HCT116 (cell line): ENCODE measurements around the gene BLOC1S5. TPM values are rescaled to one million over a fixed set of nuclear protein-coding genes. Genes with fewer than 3 reads are reported as not detected.

Source experiments
- ATAC-seq: fragments of 200-7000 bp; cut with Tn5 transposase; 2 replicates; pipeline ENCODE4 v1.9.1; 2020; ENCODE audit warnings: mild to moderate bottlenecking, moderate library complexity
- BruUV-seq: library from RNA; stranded (reverse); fragments of 400-500 nt; replicated peaks from 2 replicates; lab custom pipeline; 2021; lab: Mats Ljungman, UMichigan
- CTCF ChIA-PET: fragments of 300-600 bp; sonication (Branson Sonifier 250); formaldehyde crosslinking; loops from one replicate; lab custom pipeline; 2021; ENCODE audit warnings: antibody characterized with exemption; lab: Charles Lee
- POLR2A ChIA-PET: fragments of 300-600, 350-600 bp; sonication (Branson Sonifier 250); formaldehyde crosslinking; loops from one replicate; lab custom pipeline; 2021; ENCODE audit warnings: antibody characterized with exemption; lab: Charles Lee
- RAD21 ChIA-PET, 2 experiments: fragments of 300-600 bp; sonication (Branson Sonifier 250); formaldehyde crosslinking; loops; one replicate each; lab custom pipeline; 2023; ENCODE audit warnings: low total read pairs in 2 of 2; ENCODE audit not compliant: uncharacterized antibody in 2 of 2, unreplicated experiment in 2 of 2, low non-redundant PET in 1 of 2; lab: Charles Lee
- DNase-seq: peaks from one replicate; pipeline ENCODE4 v3.0.0-alpha.2; 2010; ENCODE audit warnings: low read depth, low spot score
- H2AFZ ChIP-seq: fragments of 200-600 bp; shearing (Covaris generic), sonication (generic); 2 replicates; pipeline ENCODE4 v1.6.1; 2017; ENCODE audit warnings: low read depth, mixed run types, mixed read lengths, antibody characterized with exemption, low read length; ENCODE audit not compliant: poor library complexity, severe bottlenecking
- H3K27ac ChIP-seq: 2 replicates; pipeline ENCODE4 v1.5.1; 2012; ENCODE audit warnings: low read depth, low read length
- H3K27me3 ChIP-seq: fragments of 200-600 bp; sonication (generic); 2 replicates; pipeline ENCODE4 v1.6.1; 2016; ENCODE audit warnings: mixed run types, low read length, mixed read lengths; ENCODE audit not compliant: insufficient read depth
- H3K36me3 ChIP-seq, 2 experiments: fragments of 200-500 bp in 1 of 2; fragments of 200-600 bp in 1 of 2; sonication (Bioruptor generic) in 1 of 2; sonication (generic) in 1 of 2; 2 replicates each; pipeline versions ENCODE4 v1.5.1 to v1.6.1; 2014 to 2016; ENCODE audit warnings: low read length in 2 of 2, inconsistent platforms in 1 of 2, mixed read lengths in 1 of 2, mixed run types in 1 of 2; ENCODE audit not compliant: insufficient read depth in 2 of 2, control insufficient read depth in 1 of 2
- H3K4me1 ChIP-seq, 2 experiments: fragments of 200-600 bp in 1 of 2; sonication (generic) in 1 of 2; 2 replicates each; pipeline versions ENCODE4 v1.5.1 to v1.6.1; 2012 to 2017; ENCODE audit warnings: low read length in 2 of 2, inconsistent platforms in 1 of 2, mild to moderate bottlenecking in 1 of 2, mixed read lengths in 1 of 2, mixed run types in 1 of 2, moderate library complexity in 1 of 2; ENCODE audit not compliant: insufficient read depth in 2 of 2, control insufficient read depth in 1 of 2
- H3K4me2 ChIP-seq: fragments of 200-600 bp; sonication (generic); 2 replicates; pipeline ENCODE4 v1.6.1; 2017; ENCODE audit warnings: mixed run types, low read length, mixed read lengths
- H3K4me3 ChIP-seq, 2 experiments: fragments of 200-600 bp in 1 of 2; sonication (generic) in 1 of 2; replicated peaks in 1 of 2; 2 replicates each; pipeline ENCODE4 v1.5.1; 2011 to 2016; ENCODE audit warnings: low read length in 2 of 2, control low read depth in 1 of 2, low read depth in 1 of 2, mild to moderate bottlenecking in 1 of 2, mixed read lengths in 1 of 2, mixed run types in 1 of 2
- H3K79me2 ChIP-seq: fragments of 200-600 bp; sonication (generic); 2 replicates; pipeline ENCODE4 v1.6.1; 2017; ENCODE audit warnings: mild to moderate bottlenecking, mixed run types, low read length, moderate library complexity, mixed read lengths; ENCODE audit not compliant: insufficient read depth
- H3K9ac ChIP-seq: fragments of 200-600 bp; sonication (generic); 2 replicates; pipeline ENCODE4 v1.6.1; 2016; ENCODE audit warnings: low read length, mixed read lengths
- H3K9me2 ChIP-seq: fragments of 200-600 bp; sonication (generic), shearing (Covaris generic); 2 replicates; pipeline ENCODE4 v1.6.1; 2017; ENCODE audit warnings: mixed run types, mild to moderate bottlenecking, moderate library complexity; ENCODE audit not compliant: insufficient read depth
- H3K9me3 ChIP-seq, 2 experiments: fragments of 200-500 bp in 1 of 2; fragments of 200-600 bp in 1 of 2; sonication (Bioruptor generic) in 1 of 2; sonication (generic) in 1 of 2; 2 replicates each; pipeline ENCODE4 v1.6.1; 2014 to 2017; ENCODE audit warnings: low read length in 2 of 2, mixed read lengths in 2 of 2, inconsistent platforms in 1 of 2, low read depth in 1 of 2, mild to moderate bottlenecking in 1 of 2, mixed run types in 1 of 2, moderate library complexity in 1 of 2; ENCODE audit not compliant: control insufficient read depth in 1 of 2, insufficient read depth in 1 of 2
- H4K20me1 ChIP-seq: fragments of 200-600 bp; sonication (generic), shearing (Covaris generic); 2 replicates; pipeline ENCODE4 v1.6.1; 2017; ENCODE audit warnings: mixed run types, mild to moderate bottlenecking, moderate library complexity; ENCODE audit not compliant: insufficient read depth
- CEBPB ChIP-seq: IDR thresholded peaks from 2 replicates; pipeline ENCODE4 v1.6.1; 2012; ENCODE audit warnings: low read depth
- EGR1 ChIP-seq: IDR thresholded peaks from 2 replicates; pipeline ENCODE4 v1.6.1; 2012; ENCODE audit warnings: low read depth
- EZH2 ChIP-seq: fragments of 200-600 bp; sonication (generic); IDR thresholded peaks from 2 replicates; pipeline ENCODE4 v1.6.1; 2017; ENCODE audit warnings: antibody characterized with exemption, mixed run types
- EZH2phosphoT487 ChIP-seq: fragments of 200-600 bp; IDR thresholded peaks from 2 replicates; pipeline ENCODE4 v1.6.1; 2018; ENCODE audit warnings: antibody characterized with exemption, borderline replicate concordance
- FOSL1 ChIP-seq: IDR thresholded peaks from 2 replicates; pipeline ENCODE4 v1.6.1; 2012; ENCODE audit warnings: low read depth
- JUND ChIP-seq: IDR thresholded peaks from 2 replicates; pipeline ENCODE4 v1.6.1; 2012
- POLR2A ChIP-seq: IDR thresholded peaks from 2 replicates; pipeline ENCODE4 v1.7.0; 2011; ENCODE audit warnings: borderline replicate concordance; ENCODE audit not compliant: insufficient read depth, insufficient read length; ENCODE audit errors: extremely low read depth
- RAD21 ChIP-seq: IDR thresholded peaks from 2 replicates; pipeline ENCODE4 v1.6.1; 2012; ENCODE audit warnings: low read depth, mild to moderate bottlenecking
- SP1 ChIP-seq: IDR thresholded peaks from 2 replicates; pipeline ENCODE4 v1.6.1; 2012; ENCODE audit warnings: low read depth
- SRF ChIP-seq: IDR thresholded peaks from 2 replicates; pipeline ENCODE4 v1.6.1; 2012; ENCODE audit warnings: low read depth
- TCF7L2 ChIP-seq: IDR thresholded peaks from 2 replicates; pipeline ENCODE4 v1.7.0; 2011; ENCODE audit warnings: borderline replicate concordance, inconsistent platforms; ENCODE audit not compliant: insufficient read depth, insufficient read length; ENCODE audit errors: extremely low read depth
- YY1 ChIP-seq: IDR thresholded peaks from 2 replicates; pipeline ENCODE4 v1.6.1; 2011; ENCODE audit warnings: low read length, low read depth, moderate library complexity, mild to moderate bottlenecking; ENCODE audit not compliant: insufficient replicate concordance; ENCODE audit errors: extremely low read depth
- ZFX ChIP-seq: fragments of 450-650 bp; IDR thresholded peaks from 2 replicates; pipeline ENCODE4 v1.6.1; 2017
- intact Hi-C: fragments of 100-400 bp; cut with micrococcal nuclease; formaldehyde crosslinking; loops from 2 replicates; pipeline ENCODE4 v1.10.0; 2022
- total RNA-seq: library from RNA; stranded (reverse); gene quantifications from one replicate; pipeline ENCODE4 v1.2.1, GENCODE V29; 2021; ENCODE audit not compliant: unreplicated experiment
- TF ChIP-seq, protein P1 (sequence below): IDR thresholded peaks from 2 replicates; pipeline ENCODE4 v1.6.1; 2012; ENCODE audit warnings: low read depth
- TF ChIP-seq, protein P2 (sequence below): IDR thresholded peaks from 2 replicates; pipeline ENCODE4 v1.6.1; 2011; ENCODE audit warnings: mild to moderate bottlenecking, low read length, moderate library complexity; ENCODE audit not compliant: insufficient replicate concordance; ENCODE audit errors: extremely low read depth
- TF ChIP-seq, protein P3 (sequence below): IDR thresholded peaks from 2 replicates; pipeline ENCODE4 v1.6.1; 2012
- TF ChIP-seq, protein P4 (sequence below): IDR thresholded peaks from 2 replicates; pipeline ENCODE4 v1.6.1; 2012

Gene BLOC1S5
- total RNA-seq, 1 experiment from 2014 or later = 12.0 TPM

DNA sequence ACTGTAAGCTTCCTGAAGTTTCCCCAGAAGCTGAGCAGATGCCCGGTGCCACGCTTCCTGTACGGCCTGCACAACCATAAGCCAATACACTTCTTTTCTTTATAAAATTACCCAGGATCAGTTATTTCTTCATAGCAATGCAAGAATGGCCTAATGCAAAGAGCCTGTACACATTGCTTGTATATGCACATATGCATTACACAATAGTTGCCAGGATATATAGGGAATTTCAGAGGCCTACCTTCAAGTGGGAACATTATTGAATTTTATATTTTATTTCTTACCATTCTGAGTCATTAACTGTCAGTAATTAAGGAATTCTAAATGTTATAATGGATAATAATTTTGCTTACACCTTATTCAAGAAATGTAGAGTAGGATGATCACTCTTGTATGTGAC is 93.6 kb downstream of the BLOC1S5 start:
- Histone ChIP-seq H3K9ac (no peak overlapping the region), H3K4me1 (peaks cover 11 to 16% of the 10 kb centered on the region in 2 experiments), H3K36me3 (no peaks in the 10 kb centered on the region), H4K20me1 (no peaks in the 10 kb centered on the region), H3K4me2 (no peak overlapping the region), H3K27me3 (peaks cover 5% of the 10 kb centered on the region; the same call in 1 of the 2 replicates), H3K9me2 (no peaks in the 10 kb centered on the region), H3K27ac (no peak overlapping the region), H2AFZ (no peak overlapping the region), H3K4me3 (no peak overlapping the region), H3K9me3 (peaks cover 0 to 3% of the 10 kb centered on the region in 2 experiments; a peak in 1 of 4 replicates), H3K79me2 (no peaks in the 10 kb centered on the region)
- no TSS peak for BruUV-seq
- ChIA-PET CTCF (no interaction called here), RAD21 (no interaction called here), POLR2A (interaction anchor here (0.6 kb wide), 1 partner anchor 54 kb away, joined by 3 read pairs; no protein-coding TSS in a partner anchor)
- TF ChIP-seq, protein P1, sequence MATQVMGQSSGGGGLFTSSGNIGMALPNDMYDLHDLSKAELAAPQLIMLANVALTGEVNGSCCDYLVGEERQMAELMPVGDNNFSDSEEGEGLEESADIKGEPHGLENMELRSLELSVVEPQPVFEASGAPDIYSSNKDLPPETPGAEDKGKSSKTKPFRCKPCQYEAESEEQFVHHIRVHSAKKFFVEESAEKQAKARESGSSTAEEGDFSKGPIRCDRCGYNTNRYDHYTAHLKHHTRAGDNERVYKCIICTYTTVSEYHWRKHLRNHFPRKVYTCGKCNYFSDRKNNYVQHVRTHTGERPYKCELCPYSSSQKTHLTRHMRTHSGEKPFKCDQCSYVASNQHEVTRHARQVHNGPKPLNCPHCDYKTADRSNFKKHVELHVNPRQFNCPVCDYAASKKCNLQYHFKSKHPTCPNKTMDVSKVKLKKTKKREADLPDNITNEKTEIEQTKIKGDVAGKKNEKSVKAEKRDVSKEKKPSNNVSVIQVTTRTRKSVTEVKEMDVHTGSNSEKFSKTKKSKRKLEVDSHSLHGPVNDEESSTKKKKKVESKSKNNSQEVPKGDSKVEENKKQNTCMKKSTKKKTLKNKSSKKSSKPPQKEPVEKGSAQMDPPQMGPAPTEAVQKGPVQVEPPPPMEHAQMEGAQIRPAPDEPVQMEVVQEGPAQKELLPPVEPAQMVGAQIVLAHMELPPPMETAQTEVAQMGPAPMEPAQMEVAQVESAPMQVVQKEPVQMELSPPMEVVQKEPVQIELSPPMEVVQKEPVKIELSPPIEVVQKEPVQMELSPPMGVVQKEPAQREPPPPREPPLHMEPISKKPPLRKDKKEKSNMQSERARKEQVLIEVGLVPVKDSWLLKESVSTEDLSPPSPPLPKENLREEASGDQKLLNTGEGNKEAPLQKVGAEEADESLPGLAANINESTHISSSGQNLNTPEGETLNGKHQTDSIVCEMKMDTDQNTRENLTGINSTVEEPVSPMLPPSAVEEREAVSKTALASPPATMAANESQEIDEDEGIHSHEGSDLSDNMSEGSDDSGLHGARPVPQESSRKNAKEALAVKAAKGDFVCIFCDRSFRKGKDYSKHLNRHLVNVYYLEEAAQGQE = no peak
- no peak for TF ChIP-seq TCF7L2
- no peak for TF ChIP-seq ZFX
- no peak for TF ChIP-seq POLR2A
- no peak for TF ChIP-seq SRF
- no peak for TF ChIP-seq EZH2phosphoT487
- no peak for TF ChIP-seq FOSL1
- TF ChIP-seq, protein P2, sequence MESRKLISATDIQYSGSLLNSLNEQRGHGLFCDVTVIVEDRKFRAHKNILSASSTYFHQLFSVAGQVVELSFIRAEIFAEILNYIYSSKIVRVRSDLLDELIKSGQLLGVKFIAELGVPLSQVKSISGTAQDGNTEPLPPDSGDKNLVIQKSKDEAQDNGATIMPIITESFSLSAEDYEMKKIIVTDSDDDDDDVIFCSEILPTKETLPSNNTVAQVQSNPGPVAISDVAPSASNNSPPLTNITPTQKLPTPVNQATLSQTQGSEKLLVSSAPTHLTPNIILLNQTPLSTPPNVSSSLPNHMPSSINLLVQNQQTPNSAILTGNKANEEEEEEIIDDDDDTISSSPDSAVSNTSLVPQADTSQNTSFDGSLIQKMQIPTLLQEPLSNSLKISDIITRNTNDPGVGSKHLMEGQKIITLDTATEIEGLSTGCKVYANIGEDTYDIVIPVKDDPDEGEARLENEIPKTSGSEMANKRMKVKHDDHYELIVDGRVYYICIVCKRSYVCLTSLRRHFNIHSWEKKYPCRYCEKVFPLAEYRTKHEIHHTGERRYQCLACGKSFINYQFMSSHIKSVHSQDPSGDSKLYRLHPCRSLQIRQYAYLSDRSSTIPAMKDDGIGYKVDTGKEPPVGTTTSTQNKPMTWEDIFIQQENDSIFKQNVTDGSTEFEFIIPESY = no peak
- no peak for TF ChIP-seq EGR1
- no peak for TF ChIP-seq JUND
- TF ChIP-seq, protein P3, sequence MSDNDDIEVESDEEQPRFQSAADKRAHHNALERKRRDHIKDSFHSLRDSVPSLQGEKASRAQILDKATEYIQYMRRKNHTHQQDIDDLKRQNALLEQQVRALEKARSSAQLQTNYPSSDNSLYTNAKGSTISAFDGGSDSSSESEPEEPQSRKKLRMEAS = no peak
- TF ChIP-seq YY1 = no peak
- no peak for TF ChIP-seq RAD21
- no peak for TF ChIP-seq CEBPB
- TF ChIP-seq EZH2 = no peak
- TF ChIP-seq SP1 = no peak
- TF ChIP-seq, protein P4, sequence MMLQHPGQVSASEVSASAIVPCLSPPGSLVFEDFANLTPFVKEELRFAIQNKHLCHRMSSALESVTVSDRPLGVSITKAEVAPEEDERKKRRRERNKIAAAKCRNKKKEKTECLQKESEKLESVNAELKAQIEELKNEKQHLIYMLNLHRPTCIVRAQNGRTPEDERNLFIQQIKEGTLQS = no peak
- ATAC-seq (no peak), DNase-seq (no peak)
- intact Hi-C loops = no loop called here
